Thyroid gland (tissue), 4 donors: ENCODE results near the gene FBLN1.

Experiments used
- POLR2A ChIP-seq, 2 donors: fragments of 450-650 bp; IDR thresholded peaks; one replicate each; pipeline ENCODE4 v1.6.1; 2017; ENCODE audit warnings: antibody characterized with exemption in 2 of 2, mild to moderate bottlenecking in 2 of 2, moderate library complexity in 1 of 2
- TF ChIP-seq, protein P1 (sequence below), 6 experiments: fragments of 200-600 bp in 3 of 6; fragments of 450-650 bp in 3 of 6; sonication (generic) in 3 of 6; IDR thresholded peaks; one replicate each; pipeline ENCODE4 v1.5.1; 2016 to 2019; ENCODE audit warnings: antibody characterized with exemption in 6 of 6, mild to moderate bottlenecking in 2 of 6, inconsistent platforms in 1 of 6, moderate library complexity in 1 of 6

- TF ChIP-seq, protein P1, sequence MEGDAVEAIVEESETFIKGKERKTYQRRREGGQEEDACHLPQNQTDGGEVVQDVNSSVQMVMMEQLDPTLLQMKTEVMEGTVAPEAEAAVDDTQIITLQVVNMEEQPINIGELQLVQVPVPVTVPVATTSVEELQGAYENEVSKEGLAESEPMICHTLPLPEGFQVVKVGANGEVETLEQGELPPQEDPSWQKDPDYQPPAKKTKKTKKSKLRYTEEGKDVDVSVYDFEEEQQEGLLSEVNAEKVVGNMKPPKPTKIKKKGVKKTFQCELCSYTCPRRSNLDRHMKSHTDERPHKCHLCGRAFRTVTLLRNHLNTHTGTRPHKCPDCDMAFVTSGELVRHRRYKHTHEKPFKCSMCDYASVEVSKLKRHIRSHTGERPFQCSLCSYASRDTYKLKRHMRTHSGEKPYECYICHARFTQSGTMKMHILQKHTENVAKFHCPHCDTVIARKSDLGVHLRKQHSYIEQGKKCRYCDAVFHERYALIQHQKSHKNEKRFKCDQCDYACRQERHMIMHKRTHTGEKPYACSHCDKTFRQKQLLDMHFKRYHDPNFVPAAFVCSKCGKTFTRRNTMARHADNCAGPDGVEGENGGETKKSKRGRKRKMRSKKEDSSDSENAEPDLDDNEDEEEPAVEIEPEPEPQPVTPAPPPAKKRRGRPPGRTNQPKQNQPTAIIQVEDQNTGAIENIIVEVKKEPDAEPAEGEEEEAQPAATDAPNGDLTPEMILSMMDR (IDR thresholded peaks at IDR 0.05) = no peak
- no peak for TF ChIP-seq POLR2A (IDR thresholded peaks at IDR 0.05)
Observed at GRCh38 chr22:45597460-45598192, 94.9 kb downstream of the FBLN1 start.
